ENCODE results near the gene CXXC5. TPM values are rescaled to one million over a fixed set of nuclear protein-coding genes. Genes with fewer than 3 reads are reported as not detected.

CXXC5 gene
- total and polyA plus RNA-seq, 7 donors, result 15.7 to 30.0 (median 19.9) TPM

- H3K27ac ChIP-seq, result peak overlapping the region in 3 of 4 donors; percentile 18 to 53 (median 45)
- H3K9me3 ChIP-seq, result no peaks in the 10 kb centered on the region
- 93 to 95% methylated on average over 12 of the region's 12 CpGs for WGBS, 2 donors
- DNase-seq, result no peak
- intact Hi-C loops (cut with DNase I), result no loop called here
- TF ChIP-seq POLR2AphosphoS5 (IDR thresholded peaks at IDR 0.05) (no peak), EP300 (IDR thresholded peaks at IDR 0.05) (no peak), CTCF (IDR thresholded peaks at IDR 0.05) (no peak)
- H3K36me3 ChIP-seq, result no peaks in the 10 kb centered on the region
- no peak overlapping the region for H3K4me3 ChIP-seq
- no peaks in the 10 kb centered on the region for H3K27me3 ChIP-seq
- no peaks in the 10 kb centered on the region for H3K4me1 ChIP-seq
These were observed 85.0 kb downstream of the CXXC5 start for GRCh38 chr5:139733010-139733688.

Small RNA genes within 50 kb of the gene (small RNA-seq; reads per million reads assigned to genes)
- gene RNU6-236P, result 0 reads per million in 3 donors

Other genes with a start within 250 kb of the CXXC5 start
- gene SPATA24, start 244.3 kb upstream of the CXXC5 start, total RNA-seq, result 1 to 10 TPM; 1.4 to 7.9 (median 2.0) TPM
- 1 to 10 TPM; 7.3 to 9.0 (median 7.9) TPM for gene SPATA24, start 244.3 kb upstream of the CXXC5 start, polyA plus RNA-seq
- gene DNAJC18, start 208.8 kb upstream of the CXXC5 start, total RNA-seq, result 10 to 100 TPM in 2 of 4 donors, 1 to 10 TPM in 2; 6.8 to 12.5 (median 10.0) TPM
- 1 to 10 TPM; 1.2 to 2.8 (median 1.8) TPM for gene DNAJC18, start 208.8 kb upstream of the CXXC5 start, polyA plus RNA-seq
- 10 to 100 TPM in 3 of 4 donors, 1 to 10 TPM in 1; 6.1 to 16.6 (median 15.6) TPM for gene ECSCR, start 185.6 kb upstream of the CXXC5 start, total RNA-seq
- 10 to 100 TPM in 2 of 3 donors, 1 to 10 TPM in 1; 2.5 to 13.7 (median 11.4) TPM for gene ECSCR, start 185.6 kb upstream of the CXXC5 start, polyA plus RNA-seq
- gene SMIM33, start 177.3 kb upstream of the CXXC5 start, total RNA-seq, result not detected
- gene SMIM33, start 177.3 kb upstream of the CXXC5 start, polyA plus RNA-seq, result 1 to 10 TPM; 4.7 to 5.1 (median 4.8) TPM
- 10 to 100 TPM; 14.6 to 53.8 (median 22.7) TPM for gene STING1, start 165.6 kb upstream of the CXXC5 start, total RNA-seq
- gene STING1, start 165.6 kb upstream of the CXXC5 start, polyA plus RNA-seq, result 10 to 100 TPM in 1 of 3 donors, 1 to 10 TPM in 2; 5.5 to 63.5 (median 8.4) TPM
- 10 to 100 TPM; 61.5 to 93.0 (median 69.7) TPM for gene UBE2D2, start 87.0 kb upstream of the CXXC5 start, total RNA-seq
- 100 to 1,000 TPM; 113 to 177 (median 146) TPM for gene UBE2D2, start 87.0 kb upstream of the CXXC5 start, polyA plus RNA-seq
- under 1 TPM in 2 of 4 donors, not detected in 2; under 0.01 to 0.28 TPM for gene PSD2, start 147.5 kb downstream of the CXXC5 start, total RNA-seq
- gene PSD2, start 147.5 kb downstream of the CXXC5 start, polyA plus RNA-seq, result under 1 TPM in 1 of 3 donors, not detected in 2; 0.10 TPM

Measured in sigmoid colon (tissue), 7 donors.